ENCODE data around the gene C1orf226. TPM values are rescaled to one million over a fixed set of nuclear protein-coding genes. Genes with fewer than 3 reads are reported as not detected.

Gene C1orf226
- total and polyA plus RNA-seq, 9 of the 15 experiments (the other 6 are each of a cell fraction or from before 2014, with no cell fraction given), result 0.10 to 1.4 (median 0.47) TPM

GRCh38 chr1:162386292-162387225 lies 5.0 kb downstream of the C1orf226 start (continued):
- TF ChIP-seq SRSF9 (IDR thresholded peaks at IDR 0.05; ENCODE audit: borderline replicate concordance, low read depth, low read length) (no peak), TAF7 (tag; IDR thresholded peaks at IDR 0.05) (no peak), FOXA3 (CRISPR knock-in tag; conservative IDR thresholded peaks at IDR 0.05 in 1 of 2, IDR thresholded peaks at IDR 0.05 in 1 of 2) (no peak), NBN (IDR thresholded peaks at IDR 0.05; ENCODE audit: low read depth) (peak; percentile 89), THRA (IDR thresholded peaks at IDR 0.05) (no peak), ZNF316 (IDR thresholded peaks at IDR 0.05) (no peak), E2F3 (CRISPR knock-in tag; IDR thresholded peaks at IDR 0.05) (no peak), POLR3A (IDR thresholded peaks at IDR 0.05; ENCODE audit: borderline replicate concordance, extremely low read depth, insufficient read depth, insufficient read length) (no peak), FOSL1 (tag; conservative IDR thresholded peaks at IDR 0.05) (peak; percentile 52; the same call in 1 of the 2 replicates), NR2C1 (IDR thresholded peaks at IDR 0.05) (peak; percentile 40; the same call in 1 of the 2 replicates), NR2C1 (tag; IDR thresholded peaks at IDR 0.05) (no peak), FUS (optimal IDR thresholded peaks at IDR 0.05; ENCODE audit: low read depth, low read length) (no peak), ZNF224 (CRISPR knock-in tag; IDR thresholded peaks at IDR 0.05) (no peak), ARID2 (IDR thresholded peaks at IDR 0.05) (no peak), KLF16 (IDR thresholded peaks at IDR 0.05) (peak; percentile 99), ZBTB17 (CRISPR knock-in tag; IDR thresholded peaks at IDR 0.05) (no peak), PRPF4 (IDR thresholded peaks at IDR 0.05; ENCODE audit: insufficient read depth, low read depth, low read length, poor library complexity, severe bottlenecking) (no peak), ZNF695 (CRISPR knock-in tag; IDR thresholded peaks at IDR 0.05) (no peak), RNF219 (CRISPR knock-in tag; IDR thresholded peaks at IDR 0.05) (no peak), PREB (CRISPR knock-in tag; IDR thresholded peaks at IDR 0.05) (no peak), ARNT (IDR thresholded peaks at IDR 0.05) (peak; percentile 89 to 99), ETS2 (tag; IDR thresholded peaks at IDR 0.05; ENCODE audit: borderline replicate concordance, poor library complexity, severe bottlenecking) (no peak), RFX7 (CRISPR knock-in tag; IDR thresholded peaks at IDR 0.05) (no peak), MYC (IDR thresholded peaks at IDR 0.05; ENCODE audit: low read depth, low read length) (peak; percentile 62), MYC (CRISPR knock-in tag; IDR thresholded peaks at IDR 0.05; ENCODE audit: borderline replicate concordance, low read depth) (no peak)
